Left ventricle myocardium inferior (tissue), 1 donor: ENCODE measurements around the gene LSM10. TPM values are rescaled to one million over a fixed set of nuclear protein-coding genes. Genes with fewer than 3 reads are reported as not detected.

Experiments used
- DNase-seq: peaks from one replicate; pipeline ENCODE4 v3.0.0-alpha.2; 2020
- H3K27ac ChIP-seq: fragments of 200-600 bp; replicated peaks from 2 replicates; pipeline ENCODE4 v1.8.0; 2021
- H3K27me3 ChIP-seq: fragments of 200-600 bp; 2 replicates; pipeline ENCODE4 v1.8.0; 2021; ENCODE audit warnings: low read depth
- H3K36me3 ChIP-seq: fragments of 200-600 bp; 2 replicates; pipeline ENCODE4 v1.8.0; 2021
- H3K4me1 ChIP-seq: fragments of 200-600 bp; 2 replicates; pipeline ENCODE4 v1.8.0; 2021
- H3K4me3 ChIP-seq: fragments of 200-600 bp; 2 replicates; pipeline ENCODE4 v1.8.0; 2021; ENCODE audit warnings: mild to moderate bottlenecking, moderate library complexity
- H3K9me3 ChIP-seq: fragments of 200-600 bp; replicated peaks from 2 replicates; pipeline ENCODE4 v1.8.0; 2021
- intact Hi-C: fragments of 100-400 bp; cut with micrococcal nuclease; formaldehyde crosslinking; loops from one replicate; pipeline ENCODE4 v1.11.0; 2022
- total RNA-seq: library from RNA; stranded (reverse); fragmentation: NEBNext Ultra II Directional; extraction: Animal tissue kit (Norgen Biotek cat#: 25700); gene quantifications from one replicate; pipeline ENCODE4 v1.2.1, GENCODE V29; 2021
- TF ChIP-seq, protein P1 (sequence below): fragments of 200-600 bp; IDR thresholded peaks from 2 replicates; pipeline ENCODE4 v1.8.0; 2021; ENCODE audit warnings: antibody characterized with exemption, mild to moderate bottlenecking, borderline replicate concordance
- donor health status: DM: no; HTN: yes; CAD: no; lungs with severe emphysema.

LSM10 gene
- total RNA-seq, 1 donor from 2014 or later = 53.6 TPM

DNA sequence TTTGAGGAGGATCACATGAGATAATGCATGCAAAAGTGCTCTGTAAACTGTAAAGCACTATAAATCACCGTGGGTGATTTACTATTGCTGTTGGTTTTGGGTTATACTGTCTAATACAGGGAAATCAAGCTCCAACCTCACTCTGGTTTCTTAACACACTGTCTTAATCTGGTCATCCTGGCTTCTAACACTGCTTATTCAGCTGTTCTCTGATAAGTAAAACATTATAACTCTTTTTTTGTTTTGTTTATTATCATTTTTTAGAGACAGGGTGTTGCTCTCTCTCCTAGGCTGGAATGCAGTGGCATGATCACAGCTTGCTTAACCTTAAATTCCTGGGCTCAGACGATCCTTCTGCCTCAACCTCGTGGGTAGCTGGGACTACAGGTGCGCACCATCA is 21.9 kb upstream of the LSM10 start:
- DNase-seq = no peak
- peaks cover 13% of the 10 kb centered on the region for H3K36me3 ChIP-seq
- intact Hi-C loops = no loop called here
- peaks cover 20% of the 10 kb centered on the region for H3K4me1 ChIP-seq
- H3K27me3 ChIP-seq = no peaks in the 10 kb centered on the region
- H3K27ac ChIP-seq = peak overlapping the region; percentile 5
- TF ChIP-seq, protein P1, sequence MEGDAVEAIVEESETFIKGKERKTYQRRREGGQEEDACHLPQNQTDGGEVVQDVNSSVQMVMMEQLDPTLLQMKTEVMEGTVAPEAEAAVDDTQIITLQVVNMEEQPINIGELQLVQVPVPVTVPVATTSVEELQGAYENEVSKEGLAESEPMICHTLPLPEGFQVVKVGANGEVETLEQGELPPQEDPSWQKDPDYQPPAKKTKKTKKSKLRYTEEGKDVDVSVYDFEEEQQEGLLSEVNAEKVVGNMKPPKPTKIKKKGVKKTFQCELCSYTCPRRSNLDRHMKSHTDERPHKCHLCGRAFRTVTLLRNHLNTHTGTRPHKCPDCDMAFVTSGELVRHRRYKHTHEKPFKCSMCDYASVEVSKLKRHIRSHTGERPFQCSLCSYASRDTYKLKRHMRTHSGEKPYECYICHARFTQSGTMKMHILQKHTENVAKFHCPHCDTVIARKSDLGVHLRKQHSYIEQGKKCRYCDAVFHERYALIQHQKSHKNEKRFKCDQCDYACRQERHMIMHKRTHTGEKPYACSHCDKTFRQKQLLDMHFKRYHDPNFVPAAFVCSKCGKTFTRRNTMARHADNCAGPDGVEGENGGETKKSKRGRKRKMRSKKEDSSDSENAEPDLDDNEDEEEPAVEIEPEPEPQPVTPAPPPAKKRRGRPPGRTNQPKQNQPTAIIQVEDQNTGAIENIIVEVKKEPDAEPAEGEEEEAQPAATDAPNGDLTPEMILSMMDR = no peak
- no peaks in the 10 kb centered on the region for H3K9me3 ChIP-seq
- H3K4me3 ChIP-seq = no peak overlapping the region

DNA sequence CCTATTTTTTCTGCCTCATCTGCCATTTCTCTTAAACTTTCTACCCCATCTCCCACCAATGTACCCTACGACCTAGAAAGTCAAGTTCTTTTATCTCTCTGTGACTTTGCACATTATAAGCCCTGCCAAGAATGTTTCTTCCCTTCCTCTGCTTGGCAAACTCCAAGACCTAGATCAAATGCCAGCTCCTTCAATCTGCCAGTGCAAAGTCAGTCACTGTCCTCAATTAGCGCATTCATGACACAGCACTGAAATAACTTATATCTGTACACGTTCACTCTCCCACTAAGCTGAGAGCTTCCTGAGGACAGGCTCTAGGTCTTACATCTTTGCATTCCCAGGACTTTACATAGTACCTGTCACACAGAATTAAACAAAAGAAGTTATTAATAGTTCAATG is 21.4 kb upstream of the LSM10 start:
- Histone ChIP-seq H3K27me3 (no peaks in the 10 kb centered on the region), H3K4me1 (peaks cover 20% of the 10 kb centered on the region), H3K9me3 (no peaks in the 10 kb centered on the region), H3K27ac (peak overlapping the region; percentile 5), H3K36me3 (peaks cover 13% of the 10 kb centered on the region), H3K4me3 (no peak overlapping the region)
- DNase-seq = no peak
- intact Hi-C loops = no loop called here
- TF ChIP-seq, protein P1 = no peak

DNA sequence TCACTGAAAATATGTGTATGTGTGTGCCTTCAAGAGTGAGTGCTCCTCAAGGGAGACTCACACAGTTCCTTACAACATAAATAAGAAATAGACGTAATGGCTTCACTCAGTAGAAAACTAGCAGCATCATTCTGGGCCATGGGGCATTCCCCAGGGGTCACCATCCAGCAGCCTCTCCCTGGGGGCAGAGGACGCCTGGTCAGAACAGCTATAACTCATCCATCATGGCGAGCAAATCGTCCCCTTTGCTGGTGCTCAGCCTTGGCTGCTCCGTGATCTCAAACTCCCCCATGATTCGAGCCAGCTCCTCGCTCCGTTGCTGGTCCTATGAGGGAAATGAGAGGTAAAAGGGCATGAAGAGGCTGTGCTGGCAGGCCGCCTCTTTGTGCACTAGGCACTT is 20.2 kb upstream of the LSM10 start:
- no peak for DNase-seq
- intact Hi-C loops = no loop called here
- TF ChIP-seq, protein P1 = no peak

DNA sequence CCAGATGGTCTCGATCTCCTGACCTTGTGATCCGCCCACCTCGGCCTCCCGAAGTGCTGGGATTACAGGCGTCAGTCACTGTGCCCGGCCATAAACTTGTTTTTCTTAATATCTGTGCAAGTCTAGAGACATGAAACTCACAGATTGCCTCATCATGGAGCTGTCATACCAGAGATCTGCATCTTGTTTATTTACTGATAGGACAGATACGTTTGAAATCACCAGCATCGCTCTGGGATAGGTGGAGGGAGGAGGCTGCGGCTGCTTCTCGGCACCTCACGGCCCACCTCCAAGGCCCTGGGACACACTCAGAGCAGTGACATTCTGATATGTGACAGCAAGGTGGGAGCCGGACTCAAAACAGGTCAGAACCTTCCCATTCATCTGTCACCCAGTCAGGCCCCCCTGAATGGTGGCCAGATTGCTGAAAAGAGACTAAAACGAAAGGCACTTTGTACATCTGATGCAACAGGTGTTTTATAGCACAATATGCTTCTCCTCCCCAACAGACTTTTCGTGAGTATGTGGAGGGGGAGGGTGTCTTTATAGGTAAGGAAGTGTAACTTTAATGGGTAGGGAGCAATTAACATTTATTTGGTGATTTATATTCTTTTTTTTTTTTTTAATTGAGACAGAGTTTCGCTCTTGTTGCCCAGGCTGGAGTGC is 18.1 kb upstream of the LSM10 start:
- H3K9me3 ChIP-seq = no peaks in the 10 kb centered on the region
- H3K4me1 ChIP-seq = peaks cover 20% of the 10 kb centered on the region
- H3K27me3 ChIP-seq = no peaks in the 10 kb centered on the region
- no peak for DNase-seq
- TF ChIP-seq, protein P1 = no peak
- no peak overlapping the region for H3K4me3 ChIP-seq
- no peak overlapping the region for H3K27ac ChIP-seq
- intact Hi-C loops = no loop called here
- H3K36me3 ChIP-seq = no peaks in the 10 kb centered on the region

More for the DNA sequence above, 20.2 kb upstream of the LSM10 start:
- H3K9me3 ChIP-seq = no peaks in the 10 kb centered on the region
- H3K27ac ChIP-seq = no peak overlapping the region
- H3K4me3 ChIP-seq = no peak overlapping the region
- H3K36me3 ChIP-seq = peaks cover 10% of the 10 kb centered on the region
- peaks cover 20% of the 10 kb centered on the region for H3K4me1 ChIP-seq
- H3K27me3 ChIP-seq = no peaks in the 10 kb centered on the region

DNA sequence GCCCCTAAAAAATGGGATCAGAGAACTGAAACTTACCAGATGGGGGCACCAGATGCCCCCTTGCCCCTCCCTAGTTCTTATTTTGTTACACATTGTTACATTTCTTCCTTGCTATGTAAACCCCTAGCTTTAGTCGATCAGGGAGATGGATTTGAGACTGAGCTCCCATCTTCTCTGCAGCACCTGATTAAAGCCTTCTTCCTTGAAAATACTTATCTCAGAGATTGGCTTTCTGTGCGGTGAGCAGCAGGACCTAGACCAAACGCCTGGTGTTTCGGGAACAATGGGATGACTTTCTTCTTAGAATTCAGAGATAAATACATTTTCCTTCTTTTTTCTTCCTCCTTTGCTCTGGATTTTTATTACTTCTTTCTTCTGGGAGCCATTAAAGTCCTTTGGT is 16.7 kb upstream of the LSM10 start:
- Histone ChIP-seq H3K27ac (no peak overlapping the region), H3K4me3 (no peak overlapping the region), H3K36me3 (no peaks in the 10 kb centered on the region), H3K9me3 (no peaks in the 10 kb centered on the region), H3K27me3 (no peaks in the 10 kb centered on the region), H3K4me1 (peaks cover 6% of the 10 kb centered on the region)
- TF ChIP-seq, protein P1 = no peak
- intact Hi-C loops = no loop called here
- no peak for DNase-seq
